ENCODE results near the gene MRPL45.
A peak's percentile ranks its signal among the peaks of the same experiment; 100 is the strongest.

The MRPL45 gene

GRCh38 chr17:38320482-38320881, 23.5 kb downstream of the MRPL45 start:
- no peak for DNase-seq (ENCODE audit: low read depth in 1 of 2, low spot score in 1 of 2)
- Histone ChIP-seq H3K4me3 (replicated peaks; ENCODE audit: insufficient read depth, low read length) (no peak overlapping the region), H3K27me3 (ENCODE audit: insufficient read depth, poor library complexity, severe bottlenecking) (no peaks in the 10 kb centered on the region), H3K27ac (replicated peaks) (no peak overlapping the region)
- TF ChIP-seq GABPA (IDR thresholded peaks at IDR 0.05; ENCODE audit: low read depth) (no peak), POLR2AphosphoS5 (IDR thresholded peaks at IDR 0.05; ENCODE audit: low read depth) (no peak), REST (IDR thresholded peaks at IDR 0.05; ENCODE audit: insufficient replicate concordance, low read depth) (no peak), SPI1 (IDR thresholded peaks at IDR 0.05; ENCODE audit: borderline replicate concordance, low read depth) (no peak)
- TF ChIP-seq, protein P1, sequence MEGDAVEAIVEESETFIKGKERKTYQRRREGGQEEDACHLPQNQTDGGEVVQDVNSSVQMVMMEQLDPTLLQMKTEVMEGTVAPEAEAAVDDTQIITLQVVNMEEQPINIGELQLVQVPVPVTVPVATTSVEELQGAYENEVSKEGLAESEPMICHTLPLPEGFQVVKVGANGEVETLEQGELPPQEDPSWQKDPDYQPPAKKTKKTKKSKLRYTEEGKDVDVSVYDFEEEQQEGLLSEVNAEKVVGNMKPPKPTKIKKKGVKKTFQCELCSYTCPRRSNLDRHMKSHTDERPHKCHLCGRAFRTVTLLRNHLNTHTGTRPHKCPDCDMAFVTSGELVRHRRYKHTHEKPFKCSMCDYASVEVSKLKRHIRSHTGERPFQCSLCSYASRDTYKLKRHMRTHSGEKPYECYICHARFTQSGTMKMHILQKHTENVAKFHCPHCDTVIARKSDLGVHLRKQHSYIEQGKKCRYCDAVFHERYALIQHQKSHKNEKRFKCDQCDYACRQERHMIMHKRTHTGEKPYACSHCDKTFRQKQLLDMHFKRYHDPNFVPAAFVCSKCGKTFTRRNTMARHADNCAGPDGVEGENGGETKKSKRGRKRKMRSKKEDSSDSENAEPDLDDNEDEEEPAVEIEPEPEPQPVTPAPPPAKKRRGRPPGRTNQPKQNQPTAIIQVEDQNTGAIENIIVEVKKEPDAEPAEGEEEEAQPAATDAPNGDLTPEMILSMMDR (IDR thresholded peaks at IDR 0.05; ENCODE audit: insufficient read depth, low read length): no peak

DNA sequence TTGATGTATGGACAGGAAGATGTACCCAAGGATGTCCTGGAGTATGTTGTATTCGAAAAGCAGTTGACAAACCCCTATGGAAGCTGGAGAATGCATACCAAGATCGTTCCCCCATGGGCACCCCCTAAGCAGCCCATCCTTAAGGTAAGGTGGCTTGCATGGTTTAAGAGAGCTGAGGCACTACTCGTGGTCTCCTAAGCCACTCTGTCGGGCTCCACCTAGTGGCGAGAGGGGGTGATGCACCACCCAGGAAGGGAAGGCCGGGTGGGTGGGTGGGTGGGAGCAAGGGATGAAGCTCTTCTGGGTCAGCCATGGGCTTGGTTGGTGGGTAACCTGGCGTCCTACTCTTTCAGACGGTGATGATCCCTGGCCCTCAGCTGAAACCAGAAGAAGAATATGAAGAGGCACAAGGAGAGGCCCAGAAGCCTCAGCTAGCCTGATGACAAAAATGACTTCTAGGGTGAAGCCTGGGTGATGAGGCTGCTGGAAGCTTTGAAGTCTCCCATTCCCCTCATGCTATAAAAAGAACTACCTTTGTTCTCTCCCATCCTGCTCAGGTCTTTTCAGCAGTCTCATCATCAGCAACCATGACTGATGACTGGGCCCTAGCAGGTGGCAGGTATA, 25.3 kb downstream of the MRPL45 start:
- Histone ChIP-seq H3K4me3 (replicated peaks; ENCODE audit: insufficient read depth, low read length) (no peak overlapping the region), H3K27ac (replicated peaks) (no peak overlapping the region), H3K27me3 (ENCODE audit: insufficient read depth, poor library complexity, severe bottlenecking) (no peaks in the 10 kb centered on the region)
- peak; percentile 28 to 54 for DNase-seq (ENCODE audit: low read depth in 1 of 2, low spot score in 1 of 2)
- TF ChIP-seq GABPA (IDR thresholded peaks at IDR 0.05; ENCODE audit: low read depth): no peak
- TF ChIP-seq, protein P1 (IDR thresholded peaks at IDR 0.05; ENCODE audit: insufficient read depth, low read length): peak; percentile 41

GRCh38 chr17:38322897-38323296, 25.9 kb downstream of the MRPL45 start:
- H3K27ac ChIP-seq (replicated peaks): no peak overlapping the region
- no peaks in the 10 kb centered on the region for H3K27me3 ChIP-seq (ENCODE audit: insufficient read depth, poor library complexity, severe bottlenecking)
- no peak for DNase-seq (ENCODE audit: low read depth in 1 of 2, low spot score in 1 of 2)
- H3K4me3 ChIP-seq (replicated peaks; ENCODE audit: insufficient read depth, low read length): no peak overlapping the region
- TF ChIP-seq SPI1 (IDR thresholded peaks at IDR 0.05; ENCODE audit: borderline replicate concordance, low read depth): no peak
- TF ChIP-seq, protein P1 (IDR thresholded peaks at IDR 0.05; ENCODE audit: insufficient read depth, low read length): no peak
- TF ChIP-seq GABPA (IDR thresholded peaks at IDR 0.05; ENCODE audit: low read depth): no peak
- TF ChIP-seq REST (IDR thresholded peaks at IDR 0.05; ENCODE audit: insufficient replicate concordance, low read depth): no peak
- TF ChIP-seq POLR2AphosphoS5 (IDR thresholded peaks at IDR 0.05; ENCODE audit: low read depth): no peak

- DNase-seq (ENCODE audit: low read depth in 1 of 2, low spot score in 1 of 2): no peak
- Histone ChIP-seq H3K27me3 (ENCODE audit: insufficient read depth, poor library complexity, severe bottlenecking) (no peaks in the 10 kb centered on the region), H3K27ac (replicated peaks) (no peak overlapping the region), H3K4me3 (replicated peaks; ENCODE audit: insufficient read depth, low read length) (no peak overlapping the region)
- TF ChIP-seq, protein P1 (IDR thresholded peaks at IDR 0.05; ENCODE audit: insufficient read depth, low read length): no peak
- TF ChIP-seq POLR2AphosphoS5 (IDR thresholded peaks at IDR 0.05; ENCODE audit: low read depth) (no peak), GABPA (IDR thresholded peaks at IDR 0.05; ENCODE audit: low read depth) (no peak), SPI1 (IDR thresholded peaks at IDR 0.05; ENCODE audit: borderline replicate concordance, low read depth) (no peak), REST (IDR thresholded peaks at IDR 0.05; ENCODE audit: insufficient replicate concordance, low read depth) (no peak)
These were observed 27.3 kb downstream of the MRPL45 start for GRCh38 chr17:38324141-38324697.
